Measurements from ENCODE around the gene SLC5A11. TPM values are rescaled to one million over a fixed set of nuclear protein-coding genes. Genes with fewer than 3 reads are reported as not detected.

Gene SLC5A11
- total and polyA plus RNA-seq, 11 donors: 0.75 TPM; not detected in 10

DNA sequence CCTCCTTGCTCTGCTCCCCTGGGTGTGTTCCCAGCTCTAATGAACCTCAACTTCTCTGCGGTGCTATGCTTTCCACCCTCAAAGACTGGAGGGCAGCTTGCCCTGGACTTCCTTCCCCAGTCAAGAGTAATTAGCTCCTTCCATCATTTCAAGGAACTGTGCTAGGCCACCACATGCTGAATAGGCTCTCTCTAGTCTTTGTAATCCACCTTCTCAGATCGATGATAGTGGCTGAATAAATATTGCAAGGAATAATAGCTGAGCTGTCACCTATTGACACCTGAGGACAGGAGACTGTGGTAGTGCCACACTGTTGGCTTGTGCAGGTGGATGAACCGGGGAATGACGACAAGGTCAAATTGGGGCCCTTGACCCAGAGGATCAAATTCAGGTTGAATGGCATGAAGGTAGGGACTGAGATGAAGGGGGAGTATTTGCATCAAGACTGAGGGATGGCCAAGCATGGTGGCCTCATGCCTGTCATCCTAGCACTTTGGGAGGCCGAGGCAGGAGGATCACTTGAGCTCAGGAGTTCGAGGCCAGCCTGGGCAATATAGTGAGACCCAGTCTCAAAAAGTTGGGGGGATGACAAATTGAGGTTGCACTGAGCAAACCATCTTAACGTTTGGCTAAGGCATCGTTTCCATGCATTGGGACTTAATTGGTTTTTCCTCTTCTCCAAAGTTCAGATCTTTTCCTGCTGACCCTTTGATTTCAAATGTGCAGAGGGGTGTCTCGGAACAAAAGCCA, 18.8 kb upstream of the SLC5A11 start:
- intact Hi-C loops (cut with DNase I): loop anchor here in 1 of 10 donors (10.0 kb wide), 1 partner anchor 128 kb away; no protein-coding TSS in a partner anchor
- Histone ChIP-seq H3K27me3 (no peaks in the 10 kb centered on the region), H3K27ac (peak overlapping the region in 1 of 12 donors; percentile 32), H3K36me3 (peaks cover 0 to 76% (median 66%) of the 10 kb centered on the region in 9 donors), H3K9me3 (no peaks in the 10 kb centered on the region), H3K4me1 (peaks cover 0 to 4% (median 0%) of the 10 kb centered on the region in 12 donors), H3K4me3 (no peak overlapping the region)
- ATAC-seq (no peak), DNase-seq (no peak)
- TF ChIP-seq POLR2A (IDR thresholded peaks at IDR 0.05): no peak
- TF ChIP-seq, protein P1, sequence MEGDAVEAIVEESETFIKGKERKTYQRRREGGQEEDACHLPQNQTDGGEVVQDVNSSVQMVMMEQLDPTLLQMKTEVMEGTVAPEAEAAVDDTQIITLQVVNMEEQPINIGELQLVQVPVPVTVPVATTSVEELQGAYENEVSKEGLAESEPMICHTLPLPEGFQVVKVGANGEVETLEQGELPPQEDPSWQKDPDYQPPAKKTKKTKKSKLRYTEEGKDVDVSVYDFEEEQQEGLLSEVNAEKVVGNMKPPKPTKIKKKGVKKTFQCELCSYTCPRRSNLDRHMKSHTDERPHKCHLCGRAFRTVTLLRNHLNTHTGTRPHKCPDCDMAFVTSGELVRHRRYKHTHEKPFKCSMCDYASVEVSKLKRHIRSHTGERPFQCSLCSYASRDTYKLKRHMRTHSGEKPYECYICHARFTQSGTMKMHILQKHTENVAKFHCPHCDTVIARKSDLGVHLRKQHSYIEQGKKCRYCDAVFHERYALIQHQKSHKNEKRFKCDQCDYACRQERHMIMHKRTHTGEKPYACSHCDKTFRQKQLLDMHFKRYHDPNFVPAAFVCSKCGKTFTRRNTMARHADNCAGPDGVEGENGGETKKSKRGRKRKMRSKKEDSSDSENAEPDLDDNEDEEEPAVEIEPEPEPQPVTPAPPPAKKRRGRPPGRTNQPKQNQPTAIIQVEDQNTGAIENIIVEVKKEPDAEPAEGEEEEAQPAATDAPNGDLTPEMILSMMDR (IDR thresholded peaks at IDR 0.05): no peak
- WGBS, 4 donors: 90 to 97% (median 96%) methylated on average over 9 of the region's 9 CpGs

DNA sequence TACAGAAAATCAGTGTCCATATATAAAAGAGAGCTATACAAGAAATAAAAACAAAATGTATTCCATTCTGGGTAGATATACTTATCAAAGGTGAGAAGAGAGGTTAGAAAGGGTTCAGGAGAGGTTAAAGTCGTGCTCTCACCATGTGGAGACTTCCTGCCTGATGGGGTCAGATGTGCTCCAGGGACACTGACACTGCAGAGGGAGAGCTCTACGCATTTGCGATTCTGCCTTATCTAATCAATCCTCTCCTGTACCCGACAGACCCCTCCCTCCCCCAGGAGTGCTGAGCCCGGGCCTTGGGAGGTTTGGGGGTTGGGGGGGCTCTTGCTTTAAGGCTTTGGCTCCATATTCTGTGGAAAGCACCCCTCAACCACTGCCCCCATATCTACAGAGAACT, 16.6 kb upstream of the SLC5A11 start:
- peaks cover 0 to 59% (median 45%) of the 10 kb centered on the region in 9 donors for H3K36me3 ChIP-seq
- intact Hi-C loops (cut with DNase I): loop anchor here in 1 of 10 donors (10.0 kb wide), 1 partner anchor 126 kb away; no protein-coding TSS in a partner anchor
- H3K4me3 ChIP-seq: no peak overlapping the region
- TF ChIP-seq, protein P1 (IDR thresholded peaks at IDR 0.05): no peak
- TF ChIP-seq POLR2A (IDR thresholded peaks at IDR 0.05): no peak
- no peak overlapping the region for H3K27ac ChIP-seq
- WGBS, 4 donors: 26 to 48% (median 33%) methylated on average over 5 of the region's 5 CpGs
- H3K27me3 ChIP-seq: no peaks in the 10 kb centered on the region
- H3K4me1 ChIP-seq: no peaks in the 10 kb centered on the region
- no peaks in the 10 kb centered on the region for H3K9me3 ChIP-seq
- DNase-seq (no peak), ATAC-seq (no peak)

DNA sequence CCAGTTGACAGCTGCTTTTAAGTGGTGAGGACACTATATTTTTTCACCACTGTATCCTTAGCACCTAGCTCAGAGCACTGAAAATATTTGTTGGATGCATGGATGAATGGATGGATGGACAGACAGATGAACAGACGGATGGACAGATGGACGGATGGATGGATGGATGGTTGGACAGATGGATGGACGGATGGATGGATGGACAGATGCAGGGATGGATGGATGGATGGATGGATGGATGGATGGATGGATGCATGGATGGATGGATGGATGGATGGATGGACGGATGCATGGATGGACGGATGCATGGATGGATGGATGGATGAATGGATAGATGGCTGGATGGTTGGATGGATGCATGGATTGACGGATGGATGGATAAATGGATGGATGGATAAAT, 12.4 kb upstream of the SLC5A11 start:
- H3K9me3 ChIP-seq: no peaks in the 10 kb centered on the region
- peaks cover 0 to 17% (median 4%) of the 10 kb centered on the region in 9 donors for H3K36me3 ChIP-seq
- 89 to 94% (median 92%) methylated on average over 6 of the region's 6 CpGs for WGBS, 4 donors
- H3K4me1 ChIP-seq: peaks cover 0 to under 1% (median 0%) of the 10 kb centered on the region in 12 donors
- ATAC-seq: no peak
- no peak overlapping the region for H3K4me3 ChIP-seq
- H3K27ac ChIP-seq: no peak overlapping the region
- no peak for DNase-seq
- intact Hi-C loops (cut with DNase I): no loop called here
- TF ChIP-seq POLR2A (IDR thresholded peaks at IDR 0.05): no peak
- TF ChIP-seq, protein P1 (IDR thresholded peaks at IDR 0.05): no peak
- H3K27me3 ChIP-seq: no peaks in the 10 kb centered on the region

DNA sequence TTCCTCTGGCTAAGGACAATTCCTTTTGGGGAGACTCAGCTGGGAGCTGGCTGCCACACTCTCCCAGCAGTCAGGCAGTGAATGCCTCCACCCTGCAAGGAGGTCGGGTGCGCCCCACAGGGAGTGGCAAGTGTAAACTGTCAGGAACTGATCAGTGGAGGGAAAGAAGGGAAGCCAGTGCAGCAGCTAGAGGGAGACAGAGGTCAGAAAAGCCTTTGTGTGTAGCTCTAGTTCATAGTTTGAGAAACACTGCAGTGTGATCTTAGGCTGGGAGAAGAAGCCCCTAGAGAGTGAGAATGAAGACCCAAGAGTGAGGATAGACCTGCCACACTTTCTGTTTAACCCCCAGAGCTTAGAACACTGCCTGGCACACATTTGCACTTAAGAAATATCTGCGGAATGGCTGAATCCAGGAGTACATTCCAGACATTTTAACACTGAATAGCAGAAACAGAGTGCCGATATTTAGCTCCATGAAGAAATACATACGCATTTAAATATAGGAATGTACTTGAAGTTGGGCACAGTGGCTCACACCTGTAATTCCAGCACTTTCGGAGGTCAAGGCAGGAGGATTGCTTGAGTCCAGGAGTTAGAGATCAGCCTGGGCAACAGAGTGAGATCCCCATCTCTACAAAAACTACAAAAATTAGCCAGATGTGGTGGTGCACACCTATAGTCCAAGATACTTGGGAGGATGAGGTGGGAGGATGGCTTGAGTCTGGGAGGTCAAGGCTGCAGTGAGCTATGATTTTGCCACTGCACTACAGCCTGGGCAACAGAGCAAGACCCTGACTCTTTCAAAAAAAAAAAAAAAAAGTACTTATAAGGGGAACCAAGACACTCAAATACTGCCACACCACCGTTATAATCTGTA, 11.1 kb upstream of the SLC5A11 start:
- TF ChIP-seq, protein P1 (IDR thresholded peaks at IDR 0.05): peak in 10 of 12 donors; percentile 4 to 49 (median 32)
- TF ChIP-seq POLR2A (IDR thresholded peaks at IDR 0.05): no peak
- Histone ChIP-seq H3K4me3 (no peak overlapping the region), H3K27ac (no peak overlapping the region), H3K9me3 (no peaks in the 10 kb centered on the region), H3K27me3 (no peaks in the 10 kb centered on the region), H3K4me1 (peaks cover 0 to 9% (median 3%) of the 10 kb centered on the region in 12 donors), H3K36me3 (peaks cover 0 to 6% (median 0%) of the 10 kb centered on the region in 9 donors)
- WGBS, 4 donors: 65 to 73% (median 70%) methylated on average over 7 of the region's 7 CpGs
- intact Hi-C loops (cut with DNase I): no loop called here
- DNase-seq: no peak
- ATAC-seq: peak in 3 of 4 donors; percentile 29 to 55 (median 47)

Measured in heart left ventricle (tissue), 16 donors.